Measurements from ENCODE around the gene SRM. TPM values are rescaled to one million over a fixed set of nuclear protein-coding genes. Genes with fewer than 3 reads are reported as not detected.
"Not testable (repeated sequence)": the region's sequence is repeated elsewhere in the genome, so short reads cannot be mapped to it uniquely, and the experiment has no call there.

SRM gene
- total and polyA plus RNA-seq, 2 of the 13 experiments (the other 11 are each of a cell fraction or from before 2014, with no cell fraction given), result 27.9 to 31.8 TPM

- not testable (repeated sequence) for H3K4me1 ChIP-seq (ENCODE audit: insufficient read depth, low read length); H3K36me3 ChIP-seq (replicated peaks in 1 of 2; ENCODE audit: control insufficient read depth in 1 of 2, insufficient read depth in 2 of 2, low read length in 2 of 2); ATAC-seq; H3K4me3 ChIP-seq (replicated peaks in 1 of 3; ENCODE audit: insufficient read depth in 1 of 3, low read depth in 2 of 3, low read length in 3 of 3); H2AFZ ChIP-seq (ENCODE audit: low read length); H3K79me2 ChIP-seq (ENCODE audit: insufficient read depth, low read length); BruUV-seq (replicated peaks); H3K4me2 ChIP-seq (ENCODE audit: low read depth, low read length); DNase-seq (ENCODE audit: low spot score); H3K27me3 ChIP-seq (ENCODE audit: control insufficient read depth in 1 of 2, insufficient read depth in 2 of 2, low read length in 2 of 2); H3K27ac ChIP-seq (ENCODE audit: extremely low read length, insufficient read depth, low read length); H3K9ac ChIP-seq (ENCODE audit: insufficient read depth, low read depth, low read length); H4K20me1 ChIP-seq (ENCODE audit: insufficient read depth, low read length); FAIRE-seq; H3K9me3 ChIP-seq (ENCODE audit: low read length)
- ChIA-PET POLR2A (interaction anchor here (0.9 to 1.6 kb wide), 5 partner anchors 10 to 62 kb away, joined by 3 to 9 read pairs (median 3); partner anchors contain the start of genes EXOSC10, MASP2 and SRM), CTCF (ENCODE audit: low intra/inter-chr PET ratio, low total read pairs) (interaction anchor here (0.8 to 1.8 kb wide), 3 partner anchors 21 to 606 kb away, joined by 3 to 5 read pairs (median 5); partner anchors contain the start of gene SRM)
- intact Hi-C loops (cut with micrococcal nuclease; ENCODE audit: unreplicated experiment), result loop anchor here (2.0 to 5.0 kb wide), 2 partner anchors 24 to 60 kb away; partner anchors contain the start of genes EXOSC10 and SRM
- TF ChIP-seq MAFF (IDR thresholded peaks at IDR 0.05; ENCODE audit: low read depth, low read length) (peak; percentile 75; the same call in 1 of the 2 replicates), MAFK (conservative IDR thresholded peaks at IDR 0.05 in 1 of 2, IDR thresholded peaks at IDR 0.05 in 1 of 2; ENCODE audit: low read length in 2 of 2) (peak; percentile 71 to 84; a peak in 3 of 4 replicates)
- 54% methylated on average over 18 of the region's 18 CpGs for WGBS (ENCODE audit: low lambda C conversion rate)
- in situ Hi-C loops (cut with HindIII; ENCODE audit: extremely low pct_ligation_motif_present, low pct_unique_long_range_greater_than_20kb), result loop anchor here (25.0 kb wide), 1 partner anchor 600 kb away; no protein-coding TSS in a partner anchor
Observed at GRCh38 chr1:11037019-11037739, 22.6 kb downstream of the SRM start.

GRCh38 chr1:11031624-11032262 lies 28.1 kb downstream of the SRM start:
- H3K36me3 ChIP-seq (replicated peaks in 1 of 2; ENCODE audit: control insufficient read depth in 1 of 2, insufficient read depth in 2 of 2, low read length in 2 of 2), result 0 out of 5 replicates have a peak, but pooled peaks cover 0 to 2% of the 10 kb centered on the region in 2 experiments
- 95% methylated on average over 10 of the region's 10 CpGs for WGBS (ENCODE audit: low lambda C conversion rate)
- no peaks in the 10 kb centered on the region for H3K79me2 ChIP-seq (ENCODE audit: insufficient read depth, low read length)
- POLR2A ChIA-PET, result interaction anchor here (0.7 to 1.3 kb wide), 2 partner anchors 10 to 68 kb away, joined by 3 to 5 read pairs; partner anchors contain the start of gene EXOSC10
- TF ChIP-seq SALL2 (CRISPR knock-in tag; IDR thresholded peaks at IDR 0.05) (no peak), ZNF770 (CRISPR knock-in tag; IDR thresholded peaks at IDR 0.05) (0 out of 2 replicates have a peak, but pooled peaks have one; percentile 28), POLR2G (IDR thresholded peaks at IDR 0.05; ENCODE audit: low read depth, low read length) (0 out of 2 replicates have a peak, but pooled peaks have one; percentile 28), ZNF121 (CRISPR knock-in tag; IDR thresholded peaks at IDR 0.05) (0 out of 2 replicates have a peak, but pooled peaks have one; percentile 53), EHMT2 (IDR thresholded peaks at IDR 0.05; ENCODE audit: borderline replicate concordance, low read depth, low read length) (no peak), AGO2 (optimal IDR thresholded peaks at IDR 0.05; ENCODE audit: low read depth, low read length) (no peak)
- TF ChIP-seq, protein P1, sequence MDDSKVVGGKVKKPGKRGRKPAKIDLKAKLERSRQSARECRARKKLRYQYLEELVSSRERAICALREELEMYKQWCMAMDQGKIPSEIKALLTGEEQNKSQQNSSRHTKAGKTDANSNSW (CRISPR knock-in tag; IDR thresholded peaks at IDR 0.05; ENCODE audit: borderline replicate concordance), result no peak
- H3K4me1 ChIP-seq (ENCODE audit: insufficient read depth, low read length), result no peaks in the 10 kb centered on the region
- no peak overlapping the region for H3K4me2 ChIP-seq (ENCODE audit: low read depth, low read length)
- BruUV-seq (replicated peaks), result no TSS peak
- CTCF ChIA-PET (ENCODE audit: low intra/inter-chr PET ratio, low total read pairs), result no interaction called here
- no peak overlapping the region for H3K27ac ChIP-seq (ENCODE audit: extremely low read length, insufficient read depth, low read length)
- in situ Hi-C loops (cut with HindIII; ENCODE audit: extremely low pct_ligation_motif_present, low pct_unique_long_range_greater_than_20kb) (loop anchor here (25.0 kb wide), 1 partner anchor 606 kb away; no protein-coding TSS in a partner anchor), intact Hi-C loops (cut with micrococcal nuclease; ENCODE audit: unreplicated experiment) (no loop called here)
- no peak overlapping the region for H3K4me3 ChIP-seq (replicated peaks in 1 of 3; ENCODE audit: insufficient read depth in 1 of 3, low read depth in 2 of 3, low read length in 3 of 3)
- FAIRE-seq (no peak), DNase-seq (ENCODE audit: low spot score) (no peak), ATAC-seq (peak; percentile 37)
- H2AFZ ChIP-seq (ENCODE audit: low read length), result no peak overlapping the region
- H4K20me1 ChIP-seq (ENCODE audit: insufficient read depth, low read length), result no peaks in the 10 kb centered on the region
- no peaks in the 10 kb centered on the region for H3K9me3 ChIP-seq (ENCODE audit: low read length)
- no peak overlapping the region for H3K9ac ChIP-seq (ENCODE audit: insufficient read depth, low read depth, low read length)
- H3K27me3 ChIP-seq (ENCODE audit: control insufficient read depth in 1 of 2, insufficient read depth in 2 of 2, low read length in 2 of 2), result no peaks in the 10 kb centered on the region
